Upper lobe of left lung (tissue), 6 donors: Measurements from ENCODE around the gene ZCCHC18. TPM values are rescaled to one million over a fixed set of nuclear protein-coding genes. Genes with fewer than 3 reads are reported as not detected.
A peak's percentile ranks its signal among the peaks of the same experiment; 100 is the strongest.
"Not testable (repeated sequence)": the region's sequence is repeated elsewhere in the genome, so short reads cannot be mapped to it uniquely, and the experiment has no call there.

Source experiments
- ATAC-seq, 2 donors: fragments of 200-7000 bp; cut with Tn5 transposase; one replicate each; pipeline ENCODE4 v1.9.1; 2022; ENCODE audit warnings: mild to moderate bottlenecking in 2 of 2, moderate library complexity in 2 of 2; ENCODE audit not compliant: low FRiP score in 2 of 2
- DNase-seq, 2 donors: peaks; one replicate each; pipeline ENCODE4 v3.0.0-alpha.2; 2019 to 2020
- H3K27ac ChIP-seq, 4 donors: fragments of 200-600 bp; sonication (generic); one replicate each; pipeline ENCODE4 v1.5.1; 2016 to 2019
- H3K27me3 ChIP-seq, 4 donors: fragments of 200-600 bp; sonication (generic); one replicate each; pipeline ENCODE4 v1.5.1; 2017 to 2019
- H3K36me3 ChIP-seq, 4 donors: fragments of 200-600 bp; sonication (generic); one replicate each; pipeline ENCODE4 v1.5.1; 2016 to 2019
- H3K4me1 ChIP-seq, 4 donors: fragments of 200-600 bp; sonication (generic); one replicate each; pipeline ENCODE4 v1.5.1; 2018 to 2019
- H3K4me3 ChIP-seq, 4 donors: fragments of 200-600 bp; sonication (generic); one replicate each; pipeline ENCODE4 v1.5.1; 2017 to 2019; ENCODE audit warnings: mild to moderate bottlenecking in 2 of 4, moderate library complexity in 1 of 4
- H3K9me3 ChIP-seq, 4 donors: fragments of 200-600 bp; sonication (generic); one replicate each; pipeline ENCODE4 v1.5.1; 2018 to 2019
- EP300 ChIP-seq, 4 donors: sonication (generic); formaldehyde crosslinking; IDR thresholded peaks; one replicate each; pipeline ENCODE4 v1.5.1; 2017; ENCODE audit warnings: antibody characterized with exemption in 4 of 4, control low read depth in 2 of 4
- POLR2A ChIP-seq, 4 donors: fragments of 450-650 bp; IDR thresholded peaks; one replicate each; pipeline ENCODE4 v1.5.1; 2016 to 2017; ENCODE audit warnings: antibody characterized with exemption in 4 of 4, mild to moderate bottlenecking in 2 of 4
- POLR2AphosphoS5 ChIP-seq, 2 donors: sonication (generic); formaldehyde crosslinking; IDR thresholded peaks; one replicate each; pipeline ENCODE4 v1.5.1; 2017; ENCODE audit warnings: antibody characterized with exemption in 2 of 2
- WGBS, 2 donors: methylation state at CpG; one replicate each; pipeline ENCODE4 v1.1.5; 2017 to 2018; 5-methylcytosine and 5-hydroxymethylcytosine counted together
- total RNA-seq, 6 donors: library from RNA; depleted of rRNA in 4 of 6; stranded (reverse); fragments of >200 nt in 4 of 6; gene quantifications; one replicate each; pipeline versions ENCODE4 v1.1.0 to v1.2.1, GENCODE V29; 2016 to 2021
- TF ChIP-seq, protein P1 (sequence below), 6 experiments: fragments of 450-650 bp in 4 of 6; fragments of 200-600 bp in 2 of 6; sonication (generic) in 2 of 6; IDR thresholded peaks; one replicate each; pipeline ENCODE4 v1.5.1; 2016 to 2019; ENCODE audit warnings: antibody characterized with exemption in 6 of 6
- donor health status: DM: no; HTN: no; CAD: no; lungs with moderate emphysema.
- donor health status: DM: no; HTN: yes; CAD: no; lungs with severe emphysema.

The ZCCHC18 gene
- total RNA-seq: 10 to 100 TPM in 1 of 6 donors, 1 to 10 TPM in 1, under 1 TPM in 3, not detected in 1; 0.15 to 45.1 (median 0.26) TPM

DNA sequence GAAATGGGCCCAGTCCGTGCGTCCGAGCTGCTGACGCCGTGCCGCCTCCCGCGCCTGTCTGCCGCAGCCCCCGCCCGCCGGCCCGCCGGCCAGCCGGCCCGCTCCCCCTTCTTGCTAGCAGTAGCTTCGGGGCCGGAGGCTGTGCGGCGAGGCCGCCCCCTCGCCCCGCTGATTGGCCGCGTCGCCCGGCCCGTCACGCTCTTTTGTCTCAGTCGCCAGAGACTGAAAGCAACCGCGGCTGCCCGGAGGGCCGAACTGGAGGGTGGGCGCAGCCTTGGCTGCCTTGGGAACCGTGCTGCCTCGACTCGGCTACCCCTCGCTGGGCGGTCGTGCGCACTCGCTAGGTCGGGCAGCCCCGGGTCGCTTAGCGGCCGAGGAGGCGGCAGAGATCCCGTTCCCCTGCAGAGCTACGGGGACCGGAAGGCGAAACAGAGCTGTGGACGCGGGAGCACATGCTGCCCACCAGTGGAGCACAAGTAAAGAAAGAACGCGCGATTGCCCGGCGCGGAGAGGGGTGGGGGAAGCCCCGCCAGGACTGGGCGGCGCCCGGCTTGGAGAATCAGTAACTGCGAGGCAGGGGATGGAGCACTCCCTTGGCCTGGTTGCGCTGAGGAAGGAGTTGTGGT, at the start of gene ZCCHC18:
Gene ZCCHC18, plus strand, starts transcription at position 198 of the 626 bp plus-strand sequence. CDS start 1,589 bp downstream, outside the sequence.
- Histone ChIP-seq H3K27me3 (peaks cover 0 to 5% (median 0%) of the 10 kb centered on the region in 4 donors), H3K4me3 (peak within 1 kb of the TSS; percentile 12 to 64 (median 54)), H3K9me3 (no peaks in the 10 kb centered on the region), H3K36me3 (no peaks in the 10 kb centered on the region), H3K27ac (peak within 1 kb of the TSS; percentile 65 to 72 (median 67)), H3K4me1 (no peaks in the 10 kb centered on the region)
- DNase-seq (peak; percentile 37 to 92), ATAC-seq (peak; percentile 47 to 95)
- TF ChIP-seq POLR2A (IDR thresholded peaks at IDR 0.05) (no peak), POLR2AphosphoS5 (IDR thresholded peaks at IDR 0.05) (no peak), EP300 (IDR thresholded peaks at IDR 0.05) (no peak)
- TF ChIP-seq, protein P1, sequence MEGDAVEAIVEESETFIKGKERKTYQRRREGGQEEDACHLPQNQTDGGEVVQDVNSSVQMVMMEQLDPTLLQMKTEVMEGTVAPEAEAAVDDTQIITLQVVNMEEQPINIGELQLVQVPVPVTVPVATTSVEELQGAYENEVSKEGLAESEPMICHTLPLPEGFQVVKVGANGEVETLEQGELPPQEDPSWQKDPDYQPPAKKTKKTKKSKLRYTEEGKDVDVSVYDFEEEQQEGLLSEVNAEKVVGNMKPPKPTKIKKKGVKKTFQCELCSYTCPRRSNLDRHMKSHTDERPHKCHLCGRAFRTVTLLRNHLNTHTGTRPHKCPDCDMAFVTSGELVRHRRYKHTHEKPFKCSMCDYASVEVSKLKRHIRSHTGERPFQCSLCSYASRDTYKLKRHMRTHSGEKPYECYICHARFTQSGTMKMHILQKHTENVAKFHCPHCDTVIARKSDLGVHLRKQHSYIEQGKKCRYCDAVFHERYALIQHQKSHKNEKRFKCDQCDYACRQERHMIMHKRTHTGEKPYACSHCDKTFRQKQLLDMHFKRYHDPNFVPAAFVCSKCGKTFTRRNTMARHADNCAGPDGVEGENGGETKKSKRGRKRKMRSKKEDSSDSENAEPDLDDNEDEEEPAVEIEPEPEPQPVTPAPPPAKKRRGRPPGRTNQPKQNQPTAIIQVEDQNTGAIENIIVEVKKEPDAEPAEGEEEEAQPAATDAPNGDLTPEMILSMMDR (IDR thresholded peaks at IDR 0.05): no peak
- 0 to 17% methylated on average over 3 to 49 of the region's 67 CpGs for WGBS, 2 donors

DNA sequence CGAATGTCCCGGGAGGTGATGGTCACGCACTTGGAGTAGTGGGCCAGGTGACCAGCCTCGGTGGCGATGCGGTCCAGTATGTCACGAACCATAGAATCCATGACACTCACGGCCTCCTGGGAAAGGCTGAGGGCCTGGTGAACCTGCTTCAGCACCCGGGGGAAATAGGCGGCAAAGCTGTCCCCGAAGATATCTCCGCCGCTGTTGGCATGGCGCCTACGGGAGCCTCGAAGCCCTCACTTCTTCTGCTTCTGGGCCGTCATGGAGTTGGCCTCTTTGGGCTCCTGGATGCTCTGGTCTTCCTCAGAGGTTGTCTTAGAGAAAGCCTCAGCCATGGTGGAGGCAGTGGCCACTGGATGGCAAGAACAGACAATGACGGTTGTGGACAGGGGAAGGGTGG, 49.7 kb upstream of the ZCCHC18 start:
- not testable (repeated sequence) for H3K4me1 ChIP-seq, H3K9me3 ChIP-seq, H3K27ac ChIP-seq, H3K4me3 ChIP-seq, H3K36me3 ChIP-seq, H3K27me3 ChIP-seq
- DNase-seq (peak in 1 of 2 donors; percentile 39), ATAC-seq (peak in 1 of 2 donors; percentile 28)
- WGBS, 2 donors: no CpG with 5 or more reads among the region's 18 CpGs

DNA sequence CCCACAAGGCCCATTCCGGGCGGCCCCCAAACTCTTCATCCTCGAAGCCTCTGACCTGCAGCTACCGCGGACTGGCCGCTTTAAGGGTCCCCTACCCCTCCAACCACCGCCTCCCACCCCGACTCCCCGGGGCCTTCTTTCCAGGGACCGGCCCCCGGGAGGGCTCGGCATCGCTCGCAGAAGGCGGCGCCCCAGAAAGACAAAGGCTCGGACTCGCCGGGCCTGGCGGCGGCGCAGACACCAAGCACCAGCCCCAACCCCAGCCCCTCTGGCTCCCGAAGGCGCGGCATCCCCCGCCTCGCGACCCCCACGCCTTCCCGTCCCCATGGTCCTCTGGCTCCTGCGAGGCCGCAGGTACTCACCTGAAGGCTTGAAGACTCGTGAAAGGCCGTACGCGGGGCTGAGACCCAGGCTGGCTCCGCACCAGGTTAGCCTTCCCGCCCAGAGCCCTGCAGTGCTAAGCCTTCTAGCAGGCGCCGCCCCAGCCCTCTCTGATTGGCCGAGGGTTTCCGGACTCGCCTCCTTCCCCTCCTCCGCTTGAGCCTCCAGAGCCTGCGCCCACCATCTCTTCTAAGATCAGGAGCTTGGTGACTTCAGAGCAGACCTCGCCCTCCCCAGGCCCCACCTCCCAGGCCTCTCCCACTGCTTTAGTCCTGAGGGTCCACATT, 36.4 kb upstream of the ZCCHC18 start, which contains the start of gene TMSB15C:
Gene TMSB15C, minus strand, starts transcription at position 459 of the 668 bp plus-strand sequence.
- ATAC-seq: peak; percentile 67 to 93
- no CpG with 5 or more reads among the region's 46 CpGs for WGBS, 2 donors
- not testable (repeated sequence) for DNase-seq, H3K4me1 ChIP-seq, H3K27me3 ChIP-seq, H3K9me3 ChIP-seq, H3K36me3 ChIP-seq, H3K27ac ChIP-seq, H3K4me3 ChIP-seq

DNA sequence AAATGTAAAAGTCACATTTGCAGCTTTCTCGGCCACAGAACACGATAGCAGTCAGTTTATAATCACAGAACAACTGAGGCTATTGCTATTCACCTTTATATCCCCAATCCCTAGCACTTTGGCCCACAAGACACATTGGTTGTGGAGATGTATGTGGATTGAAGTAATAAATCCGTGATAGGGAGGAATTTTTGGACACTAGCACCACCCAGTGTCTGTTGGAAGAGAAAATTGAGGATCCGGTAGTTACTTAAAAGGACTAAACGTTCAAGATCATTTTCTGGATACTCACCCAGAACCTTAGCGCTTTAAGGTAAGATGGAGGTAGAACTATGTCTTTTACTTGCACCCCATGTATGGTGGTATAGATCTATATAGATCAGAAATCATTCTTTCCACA, 34.5 kb upstream of the ZCCHC18 start:
- no CpG with 5 or more reads among the region's 6 CpGs for WGBS, 2 donors
- not testable (repeated sequence) for ATAC-seq, H3K27ac ChIP-seq, H3K4me1 ChIP-seq, H3K36me3 ChIP-seq, H3K27me3 ChIP-seq, H3K4me3 ChIP-seq, H3K9me3 ChIP-seq, DNase-seq

DNA sequence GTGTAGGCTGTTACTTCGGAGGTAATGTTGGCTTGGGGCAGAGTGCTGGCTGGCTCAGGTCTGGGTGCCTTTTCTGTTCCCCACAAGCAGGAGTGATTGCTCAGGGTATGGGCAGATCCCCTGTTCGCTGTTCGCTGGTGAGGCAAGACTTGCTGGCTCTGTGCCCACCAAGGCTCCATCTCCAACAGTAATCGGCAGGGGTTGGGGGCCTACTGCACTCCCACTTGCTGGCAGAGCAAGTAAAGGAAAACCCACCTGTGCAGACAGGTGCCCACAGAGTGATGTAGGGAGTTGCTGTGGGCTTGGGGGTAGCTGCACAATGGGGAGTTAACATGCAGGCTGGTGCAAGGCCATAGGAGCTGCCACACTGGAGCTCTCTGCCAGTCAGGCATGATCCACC, 28.3 kb upstream of the ZCCHC18 start:
- peak in 1 of 2 donors; percentile 43 for ATAC-seq
- 79% methylated on average over 4 of the region's 4 CpGs; no CpG with 5 or more reads in 1 of the 2 donors for WGBS, 2 donors
- H3K27ac ChIP-seq: no peak overlapping the region
- no peaks in the 10 kb centered on the region for H3K9me3 ChIP-seq
- no peaks in the 10 kb centered on the region for H3K27me3 ChIP-seq
- TF ChIP-seq EP300 (IDR thresholded peaks at IDR 0.05) (no peak), POLR2AphosphoS5 (IDR thresholded peaks at IDR 0.05) (no peak), POLR2A (IDR thresholded peaks at IDR 0.05) (no peak)
- TF ChIP-seq, protein P1 (IDR thresholded peaks at IDR 0.05): no peak
- H3K36me3 ChIP-seq: no peaks in the 10 kb centered on the region
- no peaks in the 10 kb centered on the region for H3K4me1 ChIP-seq
- H3K4me3 ChIP-seq: no peak overlapping the region
- no peak for DNase-seq

DNA sequence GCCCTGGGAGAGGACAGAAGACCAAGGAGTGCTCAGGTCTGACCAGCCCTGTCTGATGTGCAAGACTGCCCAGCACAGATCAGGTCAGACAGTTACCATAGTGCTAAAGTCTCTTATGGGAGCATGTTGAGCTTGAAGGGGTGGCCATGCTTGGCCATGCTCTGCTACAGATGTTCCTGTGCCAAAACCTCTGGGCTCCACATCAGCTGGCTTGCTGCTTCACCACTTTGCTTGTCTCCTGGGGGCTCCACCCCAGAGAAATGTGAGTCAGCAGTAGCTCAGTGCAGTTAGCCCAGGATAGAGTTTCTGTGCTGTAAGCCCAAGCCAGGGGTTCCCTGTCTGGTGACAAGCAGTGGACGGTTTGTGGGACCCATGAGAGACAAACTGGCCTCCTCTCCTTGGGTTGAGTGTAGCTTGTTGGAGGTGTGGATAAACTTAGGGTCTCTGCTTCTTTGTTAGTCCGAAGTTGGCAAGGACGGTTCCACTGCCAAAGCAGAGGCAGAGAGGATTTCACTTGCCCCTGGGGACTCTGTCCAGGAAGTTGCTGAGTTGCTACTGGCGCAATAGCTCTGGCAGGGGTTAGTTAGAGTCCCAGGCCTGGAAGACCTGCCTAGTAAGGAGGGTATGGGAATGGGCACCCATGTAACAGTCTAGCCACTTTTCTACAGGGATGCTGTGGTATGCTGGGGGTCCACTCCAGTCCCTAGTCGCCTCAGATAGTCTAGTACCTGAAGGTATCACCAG, 27.6 kb upstream of the ZCCHC18 start:
- WGBS, 2 donors: 73 to 100% methylated on average over 1 to 5 of the region's 5 CpGs

More for the DNA sequence above, 27.6 kb upstream of the ZCCHC18 start:
- ATAC-seq (no peak), DNase-seq (no peak)
- H3K9me3 ChIP-seq: no peaks in the 10 kb centered on the region
- H3K4me1 ChIP-seq: no peaks in the 10 kb centered on the region
- H3K4me3 ChIP-seq: no peak overlapping the region
- no peaks in the 10 kb centered on the region for H3K27me3 ChIP-seq
- no peaks in the 10 kb centered on the region for H3K36me3 ChIP-seq
- TF ChIP-seq POLR2A (IDR thresholded peaks at IDR 0.05) (no peak), POLR2AphosphoS5 (IDR thresholded peaks at IDR 0.05) (no peak), EP300 (IDR thresholded peaks at IDR 0.05) (no peak)
- TF ChIP-seq, protein P1 (IDR thresholded peaks at IDR 0.05): no peak
- H3K27ac ChIP-seq: no peak overlapping the region
